Muscle layer of colon (tissue), 2 donors: Measurements from ENCODE around the gene ZBTB7B.

Source experiments
- H3K27ac ChIP-seq: one replicate; pipeline ENCODE4 v1.7.0; 2013; ENCODE audit warnings: low read depth, mild to moderate bottlenecking, low read length, moderate library complexity
- H3K27me3 ChIP-seq, 2 donors: one replicate each; pipeline ENCODE4 v1.7.0; 2013; ENCODE audit warnings: low read length in 2 of 2, mild to moderate bottlenecking in 2 of 2; ENCODE audit not compliant: insufficient read depth in 2 of 2, control insufficient read depth in 1 of 2
- H3K36me3 ChIP-seq: one replicate; pipeline ENCODE4 v1.7.0; 2013; ENCODE audit warnings: mild to moderate bottlenecking, low read length; ENCODE audit not compliant: insufficient read depth
- H3K4me1 ChIP-seq: one replicate; pipeline ENCODE4 v1.7.0; 2013; ENCODE audit warnings: mild to moderate bottlenecking, low read length; ENCODE audit not compliant: insufficient read depth
- H3K4me3 ChIP-seq, 2 donors: one replicate each; pipeline ENCODE4 v1.7.0; 2013; ENCODE audit warnings: low read length in 2 of 2, low read depth in 1 of 2, mild to moderate bottlenecking in 1 of 2, moderate library complexity in 1 of 2
- H3K9ac ChIP-seq: one replicate; pipeline ENCODE4 v1.7.0; 2013; ENCODE audit warnings: low read length
- H3K9me3 ChIP-seq: one replicate; pipeline ENCODE4 v1.7.0; 2013; ENCODE audit warnings: mild to moderate bottlenecking, low read length
- donor health status: abdominal sarcoma.
- donor health status: Adenocarcinoma of cecum.

Gene ZBTB7B

GRCh38 chr1:155000726-155001424 is 1.7 kb upstream of the ZBTB7B start:
- H3K4me3 ChIP-seq, result peak overlapping the region; percentile 86 to 97
- H3K9me3 ChIP-seq, result no peaks in the 10 kb centered on the region
- H3K36me3 ChIP-seq, result no peaks in the 10 kb centered on the region
- H3K27ac ChIP-seq, result peak overlapping the region; percentile 98
- H3K9ac ChIP-seq, result peak overlapping the region; percentile 96
- no peaks in the 10 kb centered on the region for H3K27me3 ChIP-seq
- peaks cover 26% of the 10 kb centered on the region for H3K4me1 ChIP-seq

- Histone ChIP-seq H3K9me3 (no peaks in the 10 kb centered on the region), H3K36me3 (no peaks in the 10 kb centered on the region), H3K27ac (peak overlapping the region; percentile 98), H3K9ac (peak overlapping the region; percentile 96), H3K4me3 (peak overlapping the region; percentile 86 to 97), H3K27me3 (no peaks in the 10 kb centered on the region), H3K4me1 (peaks cover 31% of the 10 kb centered on the region)
Measured at GRCh38 chr1:155001425-155001674, 1.3 kb upstream of the ZBTB7B start.

- peak overlapping the region; percentile 86 to 97 for H3K4me3 ChIP-seq
- peak overlapping the region; percentile 98 for H3K27ac ChIP-seq
- peak overlapping the region; percentile 96 for H3K9ac ChIP-seq
- H3K4me1 ChIP-seq, result peaks cover 36% of the 10 kb centered on the region
- H3K36me3 ChIP-seq, result no peaks in the 10 kb centered on the region
- H3K27me3 ChIP-seq, result no peaks in the 10 kb centered on the region
- H3K9me3 ChIP-seq, result no peaks in the 10 kb centered on the region
Measured at GRCh38 chr1:155001675-155002463, 733 bp upstream of the ZBTB7B start.

GRCh38 chr1:155003227-155003765 is 694 bp downstream of the ZBTB7B start:
- Histone ChIP-seq H3K4me3 (peak overlapping the region; percentile 34 to 90), H3K27ac (peak overlapping the region; percentile 97), H3K9me3 (no peaks in the 10 kb centered on the region), H3K4me1 (peaks cover 50% of the 10 kb centered on the region), H3K36me3 (no peaks in the 10 kb centered on the region), H3K27me3 (no peaks in the 10 kb centered on the region), H3K9ac (peak overlapping the region; percentile 71)

GRCh38 chr1:155003766-155004351 is 1.3 kb downstream of the ZBTB7B start:
- H3K4me1 ChIP-seq, result peaks cover 56% of the 10 kb centered on the region

GRCh38 chr1:155004352-155005075 is 1.9 kb downstream of the ZBTB7B start:
- peaks cover 56% of the 10 kb centered on the region for H3K4me1 ChIP-seq
- no peaks in the 10 kb centered on the region for H3K36me3 ChIP-seq
- H3K4me3 ChIP-seq, result peak overlapping the region; percentile 34 to 90

More at GRCh38 chr1:155003766-155004351, 1.3 kb downstream of the ZBTB7B start:
- Histone ChIP-seq H3K36me3 (no peaks in the 10 kb centered on the region), H3K9me3 (no peaks in the 10 kb centered on the region), H3K27me3 (no peaks in the 10 kb centered on the region), H3K27ac (peak overlapping the region; percentile 97), H3K4me3 (peak overlapping the region; percentile 34 to 90), H3K9ac (peak overlapping the region; percentile 71)

GRCh38 chr1:155005076-155006011 is 2.7 kb downstream of the ZBTB7B start:
- Histone ChIP-seq H3K9me3 (no peaks in the 10 kb centered on the region), H3K9ac (peak overlapping the region; percentile 71), H3K4me3 (peak overlapping the region in 1 of 2 donors; percentile 90), H3K4me1 (peaks cover 50% of the 10 kb centered on the region), H3K36me3 (no peaks in the 10 kb centered on the region), H3K27me3 (no peaks in the 10 kb centered on the region), H3K27ac (peak overlapping the region; percentile 97)

More at GRCh38 chr1:155004352-155005075, 1.9 kb downstream of the ZBTB7B start:
- no peaks in the 10 kb centered on the region for H3K27me3 ChIP-seq
- no peaks in the 10 kb centered on the region for H3K9me3 ChIP-seq
- peak overlapping the region; percentile 97 for H3K27ac ChIP-seq
- H3K9ac ChIP-seq, result peak overlapping the region; percentile 71

GRCh38 chr1:155006601-155007101 is 4.0 kb downstream of the ZBTB7B start:
- peak overlapping the region in 1 of 2 donors; percentile 50 for H3K4me3 ChIP-seq

GRCh38 chr1:155007251-155007828 is 4.7 kb downstream of the ZBTB7B start:
- no peak overlapping the region for H3K9ac ChIP-seq
- peak overlapping the region in 1 of 2 donors; percentile 50 for H3K4me3 ChIP-seq
- H3K27me3 ChIP-seq, result no peaks in the 10 kb centered on the region
- H3K27ac ChIP-seq, result peak overlapping the region; percentile 97
- H3K4me1 ChIP-seq, result peaks cover 70% of the 10 kb centered on the region
- no peaks in the 10 kb centered on the region for H3K9me3 ChIP-seq
- H3K36me3 ChIP-seq, result no peaks in the 10 kb centered on the region

More at GRCh38 chr1:155006601-155007101, 4.0 kb downstream of the ZBTB7B start:
- H3K4me1 ChIP-seq, result peaks cover 63% of the 10 kb centered on the region
- H3K36me3 ChIP-seq, result no peaks in the 10 kb centered on the region
- no peaks in the 10 kb centered on the region for H3K27me3 ChIP-seq
- H3K27ac ChIP-seq, result peak overlapping the region; percentile 97
- H3K9ac ChIP-seq, result peak overlapping the region; percentile 14
- no peaks in the 10 kb centered on the region for H3K9me3 ChIP-seq
